ENCODE measurements around the gene RAPGEF1.
A peak's percentile ranks its signal among the peaks of the same experiment; 100 is the strongest.

DNA sequence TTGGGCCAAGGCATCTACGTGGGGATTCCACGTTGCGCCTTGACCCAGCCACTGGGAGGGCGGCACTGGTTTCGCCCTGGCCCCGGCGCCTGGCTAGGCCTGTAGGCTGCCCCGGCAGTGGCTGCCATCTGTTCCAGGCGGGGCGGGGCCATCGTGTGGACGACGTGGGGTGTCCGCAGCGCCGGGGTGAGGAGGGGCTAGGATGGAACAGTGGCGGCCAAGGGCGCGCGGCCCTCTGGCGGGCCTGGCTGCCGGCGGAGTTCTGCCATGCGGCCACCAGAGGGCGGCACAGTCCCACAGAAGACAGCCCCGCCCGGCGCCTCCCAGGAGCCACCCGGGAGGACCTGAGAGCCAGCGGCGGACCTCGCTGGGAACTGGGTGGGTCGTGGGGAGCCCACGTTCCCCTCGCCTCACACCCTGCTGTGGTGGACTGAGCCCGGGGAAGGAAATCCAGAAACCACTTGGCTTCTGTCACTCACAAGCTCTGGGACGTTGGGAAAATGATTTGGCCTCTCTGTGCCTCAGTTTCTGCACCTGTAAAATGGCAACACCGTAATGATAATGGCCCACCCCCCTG is 22.6 kb upstream of the RAPGEF1 start:
- TF ChIP-seq EZH2 (IDR thresholded peaks at IDR 0.05; ENCODE audit: low read length, unreplicated experiment) (no peak), CTCF (conservative IDR thresholded peaks at IDR 0.05; ENCODE audit: low read depth, low read length) (peak; percentile 78), EZH2phosphoT487 (IDR thresholded peaks at IDR 0.05; ENCODE audit: borderline replicate concordance, low read length) (no peak)

Measured in PC-3 (cell line).